ENCODE results near the gene MB. TPM values are rescaled to one million over a fixed set of nuclear protein-coding genes. Genes with fewer than 3 reads are reported as not detected.
A peak's percentile ranks its signal among the peaks of the same experiment; 100 is the strongest.

MB gene
- total and polyA plus RNA-seq, 4 donors, result 0.13 to 0.25 TPM; not detected in 2

DNA sequence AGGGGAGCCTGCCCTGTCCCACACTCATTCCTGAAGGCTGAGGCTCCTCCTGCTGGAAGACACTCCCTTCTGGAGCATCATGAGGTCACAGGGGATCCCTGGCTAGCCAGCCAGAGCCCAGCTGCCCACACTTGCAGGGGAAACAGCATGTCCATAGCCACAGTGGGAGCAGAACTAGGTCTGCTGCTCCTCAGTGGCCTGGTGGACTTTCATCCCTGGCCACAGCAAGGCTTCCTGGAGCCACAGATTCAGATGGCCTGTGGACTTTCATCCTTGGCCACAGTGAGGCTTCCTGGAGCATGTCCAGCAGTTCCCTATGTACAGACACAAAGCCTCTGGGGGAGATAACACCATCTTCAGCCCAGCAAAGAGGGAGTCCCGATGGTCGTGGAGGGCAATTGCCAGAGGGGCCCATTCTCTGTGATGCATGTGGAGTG lies 25.2 kb upstream of the MB start (continued):
- TF ChIP-seq, protein P1, sequence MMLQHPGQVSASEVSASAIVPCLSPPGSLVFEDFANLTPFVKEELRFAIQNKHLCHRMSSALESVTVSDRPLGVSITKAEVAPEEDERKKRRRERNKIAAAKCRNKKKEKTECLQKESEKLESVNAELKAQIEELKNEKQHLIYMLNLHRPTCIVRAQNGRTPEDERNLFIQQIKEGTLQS (IDR thresholded peaks at IDR 0.05), result no peak

DNA sequence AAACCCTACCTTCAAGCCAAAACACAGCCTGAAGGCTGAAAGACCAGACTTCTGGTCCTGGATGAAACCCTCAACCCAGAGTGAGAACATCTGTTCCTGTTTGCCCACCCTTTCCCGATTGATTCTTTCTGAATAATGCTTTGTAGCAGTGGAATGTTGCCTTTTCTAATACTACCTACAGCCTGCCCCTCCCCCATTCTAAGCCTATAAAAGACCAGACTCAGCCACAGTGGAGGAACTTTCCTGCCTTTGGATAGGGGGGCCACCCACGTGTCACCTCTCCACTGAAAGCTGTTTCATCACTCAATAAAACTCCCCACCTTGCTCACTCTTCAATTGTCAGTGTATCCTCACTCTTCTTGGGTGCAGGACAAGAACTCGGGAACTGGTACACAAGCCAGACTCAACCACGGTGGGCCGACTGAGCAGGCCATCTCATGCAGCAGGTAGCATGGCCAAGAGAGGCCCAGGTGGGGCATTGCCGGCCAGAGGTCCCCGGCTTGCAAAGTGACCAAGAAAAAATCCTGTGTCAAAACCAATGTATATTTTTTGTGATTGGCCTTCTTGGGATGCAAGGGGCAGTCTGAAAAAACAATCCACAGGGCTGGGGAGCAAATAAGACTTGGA lies 24.5 kb upstream of the MB start:
- WGBS, result 90% methylated on average over 7 of the region's 7 CpGs
- H3K4me3 ChIP-seq (ENCODE audit: low read depth in 1 of 3, low read length in 3 of 3), result no peak overlapping the region
- no peaks in the 10 kb centered on the region for H3K9me3 ChIP-seq (ENCODE audit: control insufficient read depth in 4 of 4, low read length in 3 of 4)
- no peak overlapping the region for H3K9ac ChIP-seq (ENCODE audit: low read depth in 1 of 2, low read length in 2 of 2)
- no peaks in the 10 kb centered on the region for H3K27me3 ChIP-seq (ENCODE audit: control insufficient read depth in 4 of 4, insufficient read depth in 4 of 4, low read length in 3 of 4)
- peak overlapping the region in 1 of 2 donors; percentile 42 for H3K27ac ChIP-seq (ENCODE audit: low read depth in 1 of 2, low read length in 2 of 2)
- no peaks in the 10 kb centered on the region for H3K36me3 ChIP-seq (ENCODE audit: control insufficient read depth in 4 of 4, insufficient read depth in 3 of 4, low read depth in 1 of 4, low read length in 3 of 4)
- no peak for TF ChIP-seq NR2F2 (IDR thresholded peaks at IDR 0.05)
- TF ChIP-seq FOXA2 (IDR thresholded peaks at IDR 0.05), result no peak
- TF ChIP-seq RAD21 (IDR thresholded peaks at IDR 0.05), result no peak
- no peak for TF ChIP-seq YY1 (IDR thresholded peaks at IDR 0.05)
- TF ChIP-seq, protein P2, sequence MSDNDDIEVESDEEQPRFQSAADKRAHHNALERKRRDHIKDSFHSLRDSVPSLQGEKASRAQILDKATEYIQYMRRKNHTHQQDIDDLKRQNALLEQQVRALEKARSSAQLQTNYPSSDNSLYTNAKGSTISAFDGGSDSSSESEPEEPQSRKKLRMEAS (IDR thresholded peaks at IDR 0.05), result no peak
- TF ChIP-seq, protein P1 (IDR thresholded peaks at IDR 0.05), result no peak
- TF ChIP-seq SP1 (IDR thresholded peaks at IDR 0.05), result no peak
- TF ChIP-seq, protein P3, sequence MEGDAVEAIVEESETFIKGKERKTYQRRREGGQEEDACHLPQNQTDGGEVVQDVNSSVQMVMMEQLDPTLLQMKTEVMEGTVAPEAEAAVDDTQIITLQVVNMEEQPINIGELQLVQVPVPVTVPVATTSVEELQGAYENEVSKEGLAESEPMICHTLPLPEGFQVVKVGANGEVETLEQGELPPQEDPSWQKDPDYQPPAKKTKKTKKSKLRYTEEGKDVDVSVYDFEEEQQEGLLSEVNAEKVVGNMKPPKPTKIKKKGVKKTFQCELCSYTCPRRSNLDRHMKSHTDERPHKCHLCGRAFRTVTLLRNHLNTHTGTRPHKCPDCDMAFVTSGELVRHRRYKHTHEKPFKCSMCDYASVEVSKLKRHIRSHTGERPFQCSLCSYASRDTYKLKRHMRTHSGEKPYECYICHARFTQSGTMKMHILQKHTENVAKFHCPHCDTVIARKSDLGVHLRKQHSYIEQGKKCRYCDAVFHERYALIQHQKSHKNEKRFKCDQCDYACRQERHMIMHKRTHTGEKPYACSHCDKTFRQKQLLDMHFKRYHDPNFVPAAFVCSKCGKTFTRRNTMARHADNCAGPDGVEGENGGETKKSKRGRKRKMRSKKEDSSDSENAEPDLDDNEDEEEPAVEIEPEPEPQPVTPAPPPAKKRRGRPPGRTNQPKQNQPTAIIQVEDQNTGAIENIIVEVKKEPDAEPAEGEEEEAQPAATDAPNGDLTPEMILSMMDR (IDR thresholded peaks at IDR 0.05; ENCODE audit: low read depth, low read length, missing input control), result no peak
- no peak for TF ChIP-seq GABPA (IDR thresholded peaks at IDR 0.05 in 1 of 2, conservative IDR thresholded peaks at IDR 0.05 in 1 of 2)
- TF ChIP-seq RXRA (IDR thresholded peaks at IDR 0.05), result no peak
- no peak for TF ChIP-seq EGR1 (IDR thresholded peaks at IDR 0.05; ENCODE audit: low read depth in 2 of 2)
- no peak for TF ChIP-seq FOXA1 (IDR thresholded peaks at IDR 0.05)
- no peak for TF ChIP-seq HNF4A (conservative IDR thresholded peaks at IDR 0.05)
- no peak for TF ChIP-seq JUND (IDR thresholded peaks at IDR 0.05)
- H3K4me1 ChIP-seq (ENCODE audit: control insufficient read depth in 4 of 4, insufficient read depth in 4 of 4, low read length in 3 of 4), result peaks cover 6 to 41% (median 33%) of the 10 kb centered on the region in 4 donors
- DNase-seq (ENCODE audit: low spot score), result no peak

DNA sequence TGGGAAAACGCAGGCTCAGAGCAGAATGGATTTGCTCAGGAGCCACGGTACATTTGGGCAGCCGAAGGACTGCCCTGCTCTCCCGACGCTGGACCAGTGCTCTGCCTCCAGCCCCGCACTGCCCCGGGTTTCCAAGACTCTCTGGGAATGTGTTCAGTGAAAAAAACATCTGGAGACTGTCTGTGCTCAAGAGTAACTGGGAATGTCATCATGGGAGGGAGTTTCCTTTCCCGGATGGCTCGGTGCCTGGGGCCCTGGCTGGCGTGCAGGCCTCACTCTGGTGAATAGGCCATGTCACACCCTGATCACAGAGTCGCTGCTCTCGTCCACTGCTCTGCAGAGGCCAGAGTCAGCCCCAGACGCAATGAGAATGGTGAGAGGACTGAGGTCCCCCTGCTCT lies 21.3 kb upstream of the MB start:
- H3K4me1 ChIP-seq (ENCODE audit: control insufficient read depth in 4 of 4, insufficient read depth in 4 of 4, low read length in 3 of 4), result peaks cover 3 to 24% (median 21%) of the 10 kb centered on the region in 4 donors
- no peak for DNase-seq (ENCODE audit: low spot score)
- TF ChIP-seq RAD21 (IDR thresholded peaks at IDR 0.05), result peak in 1 of 2 donors; percentile 36
- no peak for TF ChIP-seq HNF4G (IDR thresholded peaks at IDR 0.05)
- TF ChIP-seq RXRA (IDR thresholded peaks at IDR 0.05), result no peak
- TF ChIP-seq TAF1 (conservative IDR thresholded peaks at IDR 0.05), result no peak
- no peak for TF ChIP-seq FOXA1 (IDR thresholded peaks at IDR 0.05)
- TF ChIP-seq, protein P2 (IDR thresholded peaks at IDR 0.05), result peak; percentile 36
- TF ChIP-seq NR2F2 (IDR thresholded peaks at IDR 0.05), result peak; percentile 73
- no peak for TF ChIP-seq ZBTB33 (IDR thresholded peaks at IDR 0.05)
- TF ChIP-seq REST (IDR thresholded peaks at IDR 0.05), result peak; percentile 73
- no peak for TF ChIP-seq JUND (IDR thresholded peaks at IDR 0.05)
- peak; percentile 48 for TF ChIP-seq SP1 (IDR thresholded peaks at IDR 0.05)
- no peaks in the 10 kb centered on the region for H3K27me3 ChIP-seq (ENCODE audit: control insufficient read depth in 4 of 4, insufficient read depth in 4 of 4, low read length in 3 of 4)
- no peaks in the 10 kb centered on the region for H3K36me3 ChIP-seq (ENCODE audit: control insufficient read depth in 4 of 4, insufficient read depth in 3 of 4, low read depth in 1 of 4, low read length in 3 of 4)
- H3K4me3 ChIP-seq (ENCODE audit: low read depth in 1 of 3, low read length in 3 of 3), result no peak overlapping the region
- H3K27ac ChIP-seq (ENCODE audit: low read depth in 1 of 2, low read length in 2 of 2), result peak overlapping the region; percentile 15 to 53
- WGBS, result 69% methylated on average over 13 of the region's 13 CpGs
- H3K9me3 ChIP-seq (ENCODE audit: control insufficient read depth in 4 of 4, low read length in 3 of 4), result no peaks in the 10 kb centered on the region
- H3K9ac ChIP-seq (ENCODE audit: low read depth in 1 of 2, low read length in 2 of 2), result no peak overlapping the region

All from liver (tissue), 9 donors.